ENCODE measurements around the gene PPM1H.
A peak's percentile ranks its signal among the peaks of the same experiment; 100 is the strongest.

PPM1H gene

GRCh38 chr12:62957233-62957953, 22.4 kb upstream of the PPM1H start:
- Histone ChIP-seq H3K79me1 (ENCODE audit: low read depth, low read length) (no peaks in the 10 kb centered on the region), H2BK5ac (ENCODE audit: low read length) (no peak overlapping the region), H3K9me3 (replicated peaks in 1 of 2; ENCODE audit: control insufficient read depth in 2 of 2, insufficient read depth in 1 of 2, low read depth in 1 of 2, low read length in 2 of 2) (no peaks in the 10 kb centered on the region), H3K36me3 (replicated peaks in 1 of 2; ENCODE audit: control insufficient read depth in 2 of 2, insufficient read depth in 2 of 2, low read length in 2 of 2) (no peaks in the 10 kb centered on the region), H3K4me1 (ENCODE audit: control insufficient read depth in 2 of 2, insufficient read depth in 1 of 2, low read depth in 1 of 2, low read length in 2 of 2) (peaks cover 0 to 3% of the 10 kb centered on the region in 2 donors), H3K18ac (ENCODE audit: low read length) (no peak overlapping the region), H3K23ac (ENCODE audit: low read depth, low read length, poor library complexity) (no peak overlapping the region), H3K27ac (replicated peaks; ENCODE audit: low read length) (no peak overlapping the region), H4K8ac (ENCODE audit: low read depth, low read length) (no peak overlapping the region), H3K9ac (ENCODE audit: low read depth, low read length, poor library complexity) (no peak overlapping the region), H3K27me3 (ENCODE audit: control insufficient read depth in 3 of 3, insufficient read depth in 3 of 3, low read depth in 1 of 3, low read length in 3 of 3) (no peaks in the 10 kb centered on the region), H2AFZ (ENCODE audit: low read length) (peak overlapping the region; percentile 53), H2BK15ac (ENCODE audit: low read length) (no peak overlapping the region), H2BK120ac (ENCODE audit: low read depth, low read length) (no peak overlapping the region), H3K4ac (ENCODE audit: low read length) (no peak overlapping the region), H2AK5ac (ENCODE audit: low read depth, low read length) (no peak overlapping the region), H3K4me3 (ENCODE audit: low read length in 2 of 2) (no peak overlapping the region), H3K4me2 (ENCODE audit: insufficient read depth, low read length, poor library complexity, severe bottlenecking) (no peak overlapping the region), H4K91ac (ENCODE audit: low read depth, low read length, poor library complexity) (no peak overlapping the region), H2BK12ac (ENCODE audit: low read length) (no peak overlapping the region), H3K14ac (ENCODE audit: low read length) (no peak overlapping the region)
- no peak for DNase-seq (ENCODE audit: low spot score)
- no CpG with 5 or more reads among the region's 2 CpGs for WGBS, 2 donors (ENCODE audit: extremely low coverage in 2 of 2, insufficient read length in 2 of 2, insufficient replicate concordance in 1 of 2)

- H2BK15ac ChIP-seq (ENCODE audit: low read length) = no peak overlapping the region
- no peak overlapping the region for H3K18ac ChIP-seq (ENCODE audit: low read length)
- no peak overlapping the region for H2BK120ac ChIP-seq (ENCODE audit: low read depth, low read length)
- H3K27me3 ChIP-seq (ENCODE audit: control insufficient read depth in 3 of 3, insufficient read depth in 3 of 3, low read depth in 1 of 3, low read length in 3 of 3) = no peaks in the 10 kb centered on the region
- no peak overlapping the region for H3K14ac ChIP-seq (ENCODE audit: low read length)
- H2BK5ac ChIP-seq (ENCODE audit: low read length) = no peak overlapping the region
- no peak overlapping the region for H4K8ac ChIP-seq (ENCODE audit: low read depth, low read length)
- H3K4me2 ChIP-seq (ENCODE audit: insufficient read depth, low read length, poor library complexity, severe bottlenecking) = no peak overlapping the region
- H3K9ac ChIP-seq (ENCODE audit: low read depth, low read length, poor library complexity) = no peak overlapping the region
- no peak overlapping the region for H2AFZ ChIP-seq (ENCODE audit: low read length)
- no peak overlapping the region for H4K91ac ChIP-seq (ENCODE audit: low read depth, low read length, poor library complexity)
- no peaks in the 10 kb centered on the region for H3K9me3 ChIP-seq (replicated peaks in 1 of 2; ENCODE audit: control insufficient read depth in 2 of 2, insufficient read depth in 1 of 2, low read depth in 1 of 2, low read length in 2 of 2)
- no peak overlapping the region for H3K4me3 ChIP-seq (ENCODE audit: low read length in 2 of 2)
- WGBS, 2 donors (ENCODE audit: extremely low coverage in 2 of 2, insufficient read length in 2 of 2, insufficient replicate concordance in 1 of 2) = no CpG with 5 or more reads among the region's 3 CpGs
- no peak for DNase-seq (ENCODE audit: low spot score)
- no peak overlapping the region for H3K4ac ChIP-seq (ENCODE audit: low read length)
- H2AK5ac ChIP-seq (ENCODE audit: low read depth, low read length) = no peak overlapping the region
- H2BK12ac ChIP-seq (ENCODE audit: low read length) = no peak overlapping the region
- no peaks in the 10 kb centered on the region for H3K79me1 ChIP-seq (ENCODE audit: low read depth, low read length)
- H3K23ac ChIP-seq (ENCODE audit: low read depth, low read length, poor library complexity) = no peak overlapping the region
- H3K36me3 ChIP-seq (replicated peaks in 1 of 2; ENCODE audit: control insufficient read depth in 2 of 2, insufficient read depth in 2 of 2, low read length in 2 of 2) = no peaks in the 10 kb centered on the region
- H3K4me1 ChIP-seq (ENCODE audit: control insufficient read depth in 2 of 2, insufficient read depth in 1 of 2, low read depth in 1 of 2, low read length in 2 of 2) = peaks cover 0 to 3% of the 10 kb centered on the region in 2 donors
- H3K27ac ChIP-seq (replicated peaks; ENCODE audit: low read length) = no peak overlapping the region
Observed at GRCh38 chr12:62955678-62956077, 20.7 kb upstream of the PPM1H start.

- H2BK15ac ChIP-seq (ENCODE audit: low read length) = no peak overlapping the region
- no peak overlapping the region for H2BK120ac ChIP-seq (ENCODE audit: low read depth, low read length)
- no peak overlapping the region for H3K14ac ChIP-seq (ENCODE audit: low read length)
- no peaks in the 10 kb centered on the region for H3K9me3 ChIP-seq (replicated peaks in 1 of 2; ENCODE audit: control insufficient read depth in 2 of 2, insufficient read depth in 1 of 2, low read depth in 1 of 2, low read length in 2 of 2)
- 100% methylated on average over 1 of the region's 1 CpG; no CpG with 5 or more reads in 1 of the 2 donors for WGBS, 2 donors (ENCODE audit: extremely low coverage in 2 of 2, insufficient read length in 2 of 2, insufficient replicate concordance in 1 of 2)
- no peak overlapping the region for H3K4me2 ChIP-seq (ENCODE audit: insufficient read depth, low read length, poor library complexity, severe bottlenecking)
- no peak for DNase-seq (ENCODE audit: low spot score)
- H3K23ac ChIP-seq (ENCODE audit: low read depth, low read length, poor library complexity) = no peak overlapping the region
- no peak overlapping the region for H2AK5ac ChIP-seq (ENCODE audit: low read depth, low read length)
- no peak overlapping the region for H4K8ac ChIP-seq (ENCODE audit: low read depth, low read length)
- H3K27me3 ChIP-seq (ENCODE audit: control insufficient read depth in 3 of 3, insufficient read depth in 3 of 3, low read depth in 1 of 3, low read length in 3 of 3) = no peaks in the 10 kb centered on the region
- no peak overlapping the region for H2BK5ac ChIP-seq (ENCODE audit: low read length)
- no peaks in the 10 kb centered on the region for H3K79me1 ChIP-seq (ENCODE audit: low read depth, low read length)
- H3K18ac ChIP-seq (ENCODE audit: low read length) = no peak overlapping the region
- H3K36me3 ChIP-seq (replicated peaks in 1 of 2; ENCODE audit: control insufficient read depth in 2 of 2, insufficient read depth in 2 of 2, low read length in 2 of 2) = no peaks in the 10 kb centered on the region
- H3K27ac ChIP-seq (replicated peaks; ENCODE audit: low read length) = no peak overlapping the region
- H3K4me1 ChIP-seq (ENCODE audit: control insufficient read depth in 2 of 2, insufficient read depth in 1 of 2, low read depth in 1 of 2, low read length in 2 of 2) = no peaks in the 10 kb centered on the region
- no peak overlapping the region for H4K91ac ChIP-seq (ENCODE audit: low read depth, low read length, poor library complexity)
- H2BK12ac ChIP-seq (ENCODE audit: low read length) = no peak overlapping the region
- no peak overlapping the region for H3K4ac ChIP-seq (ENCODE audit: low read length)
- no peak overlapping the region for H2AFZ ChIP-seq (ENCODE audit: low read length)
- H3K4me3 ChIP-seq (ENCODE audit: low read length in 2 of 2) = no peak overlapping the region
- H3K9ac ChIP-seq (ENCODE audit: low read depth, low read length, poor library complexity) = no peak overlapping the region
Observed at GRCh38 chr12:62950317-62950716, 15.4 kb upstream of the PPM1H start.

- Histone ChIP-seq H2AK5ac (ENCODE audit: low read depth, low read length) (no peak overlapping the region), H3K4me1 (ENCODE audit: control insufficient read depth in 2 of 2, insufficient read depth in 1 of 2, low read depth in 1 of 2, low read length in 2 of 2) (no peaks in the 10 kb centered on the region), H2BK12ac (ENCODE audit: low read length) (no peak overlapping the region), H3K4me2 (ENCODE audit: insufficient read depth, low read length, poor library complexity, severe bottlenecking) (no peak overlapping the region), H3K4me3 (ENCODE audit: low read length in 2 of 2) (no peak overlapping the region), H4K8ac (ENCODE audit: low read depth, low read length) (no peak overlapping the region), H3K9me3 (replicated peaks in 1 of 2; ENCODE audit: control insufficient read depth in 2 of 2, insufficient read depth in 1 of 2, low read depth in 1 of 2, low read length in 2 of 2) (no peaks in the 10 kb centered on the region), H3K79me1 (ENCODE audit: low read depth, low read length) (no peaks in the 10 kb centered on the region), H4K91ac (ENCODE audit: low read depth, low read length, poor library complexity) (no peak overlapping the region), H2BK120ac (ENCODE audit: low read depth, low read length) (no peak overlapping the region), H3K9ac (ENCODE audit: low read depth, low read length, poor library complexity) (no peak overlapping the region), H2BK15ac (ENCODE audit: low read length) (no peak overlapping the region), H3K4ac (ENCODE audit: low read length) (no peak overlapping the region), H2AFZ (ENCODE audit: low read length) (no peak overlapping the region), H3K14ac (ENCODE audit: low read length) (no peak overlapping the region), H3K27me3 (ENCODE audit: control insufficient read depth in 3 of 3, insufficient read depth in 3 of 3, low read depth in 1 of 3, low read length in 3 of 3) (no peaks in the 10 kb centered on the region), H3K18ac (ENCODE audit: low read length) (no peak overlapping the region), H3K27ac (replicated peaks; ENCODE audit: low read length) (no peak overlapping the region), H3K36me3 (replicated peaks in 1 of 2; ENCODE audit: control insufficient read depth in 2 of 2, insufficient read depth in 2 of 2, low read length in 2 of 2) (no peaks in the 10 kb centered on the region), H2BK5ac (ENCODE audit: low read length) (no peak overlapping the region), H3K23ac (ENCODE audit: low read depth, low read length, poor library complexity) (no peak overlapping the region)
- no peak for DNase-seq (ENCODE audit: low spot score)
- no CpG with 5 or more reads among the region's 1 CpG for WGBS, 2 donors (ENCODE audit: extremely low coverage in 2 of 2, insufficient read length in 2 of 2, insufficient replicate concordance in 1 of 2)
Observed at GRCh38 chr12:62948123-62948522, 13.2 kb upstream of the PPM1H start.

Measured in neuronal stem cell (in vitro differentiated cells).